ENCODE measurements around the gene PRODH.
"Not testable (repeated sequence)": the region's sequence is repeated elsewhere in the genome, so short reads cannot be mapped to it uniquely, and the experiment has no call there.

Gene PRODH

GRCh38 chr22:18947105-18947504, 11.0 kb upstream of the PRODH start:
- H3K27me3 ChIP-seq (ENCODE audit: control insufficient read depth, insufficient read depth, low read length); H3K4me3 ChIP-seq (ENCODE audit: low read depth, low read length); H3K9ac ChIP-seq (ENCODE audit: low read length); H3K27ac ChIP-seq (ENCODE audit: low read depth, low read length); H3K9me3 ChIP-seq (ENCODE audit: control insufficient read depth, insufficient read depth, low read depth, low read length): not testable (repeated sequence)
- Histone ChIP-seq H3K36me3 (ENCODE audit: control insufficient read depth, insufficient read depth, low read length) (peaks cover 13% of the 10 kb centered on the region), H3K4me1 (ENCODE audit: control insufficient read depth, insufficient read depth, low read length) (peaks cover 16% of the 10 kb centered on the region)

- not testable (repeated sequence) for H3K4me1 ChIP-seq (ENCODE audit: control insufficient read depth, insufficient read depth, low read length); H3K36me3 ChIP-seq (ENCODE audit: control insufficient read depth, insufficient read depth, low read length); H3K27ac ChIP-seq (ENCODE audit: low read depth, low read length); H3K4me3 ChIP-seq (ENCODE audit: low read depth, low read length); H3K9me3 ChIP-seq (ENCODE audit: control insufficient read depth, insufficient read depth, low read depth, low read length); H3K27me3 ChIP-seq (ENCODE audit: control insufficient read depth, insufficient read depth, low read length)
- H3K9ac ChIP-seq (ENCODE audit: low read length): peak overlapping the region; percentile 42
These were observed 2.6 kb upstream of the PRODH start for GRCh38 chr22:18938691-18939090.

GRCh38 chr22:18934688-18935087, 1.4 kb downstream of the PRODH start:
- not testable (repeated sequence) for H3K27me3 ChIP-seq (ENCODE audit: control insufficient read depth, insufficient read depth, low read length); H3K9ac ChIP-seq (ENCODE audit: low read length); H3K27ac ChIP-seq (ENCODE audit: low read depth, low read length); H3K36me3 ChIP-seq (ENCODE audit: control insufficient read depth, insufficient read depth, low read length); H3K4me3 ChIP-seq (ENCODE audit: low read depth, low read length); H3K4me1 ChIP-seq (ENCODE audit: control insufficient read depth, insufficient read depth, low read length); H3K9me3 ChIP-seq (ENCODE audit: control insufficient read depth, insufficient read depth, low read depth, low read length)

- Histone ChIP-seq H3K27ac (ENCODE audit: low read depth, low read length) (no peak overlapping the region), H3K27me3 (ENCODE audit: control insufficient read depth, insufficient read depth, low read length) (no peaks in the 10 kb centered on the region), H3K36me3 (ENCODE audit: control insufficient read depth, insufficient read depth, low read length) (no peaks in the 10 kb centered on the region), H3K9me3 (ENCODE audit: control insufficient read depth, insufficient read depth, low read depth, low read length) (no peaks in the 10 kb centered on the region), H3K4me1 (ENCODE audit: control insufficient read depth, insufficient read depth, low read length) (no peaks in the 10 kb centered on the region), H3K9ac (ENCODE audit: low read length) (no peak overlapping the region), H3K4me3 (ENCODE audit: low read depth, low read length) (no peak overlapping the region)
These were observed 2.2 kb downstream of the PRODH start for GRCh38 chr22:18933914-18934313.

- no peak overlapping the region for H3K27ac ChIP-seq (ENCODE audit: low read depth, low read length)
- H3K4me3 ChIP-seq (ENCODE audit: low read depth, low read length): no peak overlapping the region
- H3K27me3 ChIP-seq (ENCODE audit: control insufficient read depth, insufficient read depth, low read length): no peaks in the 10 kb centered on the region
- no peaks in the 10 kb centered on the region for H3K9me3 ChIP-seq (ENCODE audit: control insufficient read depth, insufficient read depth, low read depth, low read length)
- H3K36me3 ChIP-seq (ENCODE audit: control insufficient read depth, insufficient read depth, low read length): no peaks in the 10 kb centered on the region
- no peak overlapping the region for H3K9ac ChIP-seq (ENCODE audit: low read length)
- no peaks in the 10 kb centered on the region for H3K4me1 ChIP-seq (ENCODE audit: control insufficient read depth, insufficient read depth, low read length)
These were observed 4.0 kb downstream of the PRODH start for GRCh38 chr22:18931905-18932652.

- Histone ChIP-seq H3K4me3 (ENCODE audit: low read depth, low read length) (no peak overlapping the region), H3K4me1 (ENCODE audit: control insufficient read depth, insufficient read depth, low read length) (no peaks in the 10 kb centered on the region), H3K27me3 (ENCODE audit: control insufficient read depth, insufficient read depth, low read length) (no peaks in the 10 kb centered on the region), H3K27ac (ENCODE audit: low read depth, low read length) (no peak overlapping the region), H3K36me3 (ENCODE audit: control insufficient read depth, insufficient read depth, low read length) (no peaks in the 10 kb centered on the region), H3K9ac (ENCODE audit: low read length) (no peak overlapping the region), H3K9me3 (ENCODE audit: control insufficient read depth, insufficient read depth, low read depth, low read length) (no peaks in the 10 kb centered on the region)
These were observed 6.6 kb downstream of the PRODH start for GRCh38 chr22:18929459-18929858.

GRCh38 chr22:18927573-18927972, 8.5 kb downstream of the PRODH start:
- H3K4me1 ChIP-seq (ENCODE audit: control insufficient read depth, insufficient read depth, low read length): no peaks in the 10 kb centered on the region
- H3K9me3 ChIP-seq (ENCODE audit: control insufficient read depth, insufficient read depth, low read depth, low read length): no peaks in the 10 kb centered on the region
- H3K4me3 ChIP-seq (ENCODE audit: low read depth, low read length): no peak overlapping the region
- no peak overlapping the region for H3K9ac ChIP-seq (ENCODE audit: low read length)
- no peaks in the 10 kb centered on the region for H3K27me3 ChIP-seq (ENCODE audit: control insufficient read depth, insufficient read depth, low read length)
- H3K36me3 ChIP-seq (ENCODE audit: control insufficient read depth, insufficient read depth, low read length): no peaks in the 10 kb centered on the region
- H3K27ac ChIP-seq (ENCODE audit: low read depth, low read length): no peak overlapping the region

- H3K9me3 ChIP-seq (ENCODE audit: control insufficient read depth, insufficient read depth, low read depth, low read length): no peaks in the 10 kb centered on the region
- H3K4me3 ChIP-seq (ENCODE audit: low read depth, low read length): no peak overlapping the region
- H3K27ac ChIP-seq (ENCODE audit: low read depth, low read length): no peak overlapping the region
- no peaks in the 10 kb centered on the region for H3K4me1 ChIP-seq (ENCODE audit: control insufficient read depth, insufficient read depth, low read length)
- no peaks in the 10 kb centered on the region for H3K36me3 ChIP-seq (ENCODE audit: control insufficient read depth, insufficient read depth, low read length)
- no peak overlapping the region for H3K9ac ChIP-seq (ENCODE audit: low read length)
- H3K27me3 ChIP-seq (ENCODE audit: control insufficient read depth, insufficient read depth, low read length): no peaks in the 10 kb centered on the region
These were observed 9.1 kb downstream of the PRODH start for GRCh38 chr22:18927020-18927419.

GRCh38 chr22:18925368-18926064, 10.6 kb downstream of the PRODH start:
- no peaks in the 10 kb centered on the region for H3K9me3 ChIP-seq (ENCODE audit: control insufficient read depth, insufficient read depth, low read depth, low read length)
- no peaks in the 10 kb centered on the region for H3K4me1 ChIP-seq (ENCODE audit: control insufficient read depth, insufficient read depth, low read length)
- no peak overlapping the region for H3K4me3 ChIP-seq (ENCODE audit: low read depth, low read length)
- H3K27me3 ChIP-seq (ENCODE audit: control insufficient read depth, insufficient read depth, low read length): no peaks in the 10 kb centered on the region
- H3K9ac ChIP-seq (ENCODE audit: low read length): no peak overlapping the region
- no peaks in the 10 kb centered on the region for H3K36me3 ChIP-seq (ENCODE audit: control insufficient read depth, insufficient read depth, low read length)
- no peak overlapping the region for H3K27ac ChIP-seq (ENCODE audit: low read depth, low read length)

- not testable (repeated sequence) for H3K27me3 ChIP-seq (ENCODE audit: control insufficient read depth, insufficient read depth, low read length); H3K27ac ChIP-seq (ENCODE audit: low read depth, low read length); H3K9me3 ChIP-seq (ENCODE audit: control insufficient read depth, insufficient read depth, low read depth, low read length); H3K4me3 ChIP-seq (ENCODE audit: low read depth, low read length); H3K36me3 ChIP-seq (ENCODE audit: control insufficient read depth, insufficient read depth, low read length); H3K4me1 ChIP-seq (ENCODE audit: control insufficient read depth, insufficient read depth, low read length); H3K9ac ChIP-seq (ENCODE audit: low read length)
These were observed 15.7 kb downstream of the PRODH start for GRCh38 chr22:18920257-18920902.

GRCh38 chr22:18917818-18918217, 18.3 kb downstream of the PRODH start:
- H3K4me1 ChIP-seq (ENCODE audit: control insufficient read depth, insufficient read depth, low read length); H3K36me3 ChIP-seq (ENCODE audit: control insufficient read depth, insufficient read depth, low read length); H3K9ac ChIP-seq (ENCODE audit: low read length); H3K9me3 ChIP-seq (ENCODE audit: control insufficient read depth, insufficient read depth, low read depth, low read length); H3K4me3 ChIP-seq (ENCODE audit: low read depth, low read length); H3K27me3 ChIP-seq (ENCODE audit: control insufficient read depth, insufficient read depth, low read length); H3K27ac ChIP-seq (ENCODE audit: low read depth, low read length): not testable (repeated sequence)

Measured in HUES6 (cell line).